ENCODE data around the gene PCDH15. TPM values are rescaled to one million over a fixed set of nuclear protein-coding genes. Genes with fewer than 3 reads are reported as not detected.

The PCDH15 gene
- total and polyA plus RNA-seq, 2 of the 4 experiments (the other 2 are of a cell fraction) = not detected

DNA sequence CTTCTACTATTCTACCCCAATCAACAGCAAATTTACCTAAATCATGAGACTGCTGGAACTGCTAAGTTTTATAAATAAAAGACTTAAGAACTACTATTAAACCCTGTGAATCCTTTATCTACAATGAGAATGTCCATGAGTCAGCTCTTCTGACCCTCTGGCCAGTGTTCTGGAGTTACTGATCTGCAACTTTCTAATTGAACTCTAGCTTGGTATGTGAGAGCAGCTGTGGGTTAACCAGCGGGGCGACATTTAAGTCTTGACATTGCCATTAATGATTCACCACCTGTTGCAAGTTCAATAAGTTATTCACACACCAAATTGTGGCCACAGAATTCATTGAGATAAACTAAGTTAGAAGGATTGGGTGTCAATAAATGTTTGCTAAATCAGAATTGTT is 359.8 kb downstream of the PCDH15 start:
- ATAC-seq (ENCODE audit: low read depth) (no peak), DNase-seq (no peak)
- H2BK120ac ChIP-seq (ENCODE audit: low read depth, low read length) = no peak overlapping the region
- no peaks in the 10 kb centered on the region for H3K9me3 ChIP-seq (ENCODE audit: control insufficient read depth, insufficient read depth, low read length)
- H4K5ac ChIP-seq (ENCODE audit: low read depth, low read length) = no peak overlapping the region
- ChIA-PET CTCF (no interaction called here), POLR2A (ENCODE audit: unreplicated experiment) (no interaction called here)
- no peaks in the 10 kb centered on the region for H4K20me1 ChIP-seq (ENCODE audit: insufficient read depth, low read length)
- in situ Hi-C loops (cut with MboI; ENCODE audit: low sequenced_read_pairs) (no loop called here), dilution Hi-C loops (cut with HindIII; ENCODE audit: low sequenced_read_pairs, unreplicated experiment) (no loop called here), intact Hi-C loops (cut with micrococcal nuclease) (no loop called here)
- no peak overlapping the region for H3K27ac ChIP-seq (ENCODE audit: insufficient read depth, low read length)
- no peak overlapping the region for H3K23ac ChIP-seq (ENCODE audit: low read depth, low read length)
- no peak overlapping the region for H2AK5ac ChIP-seq (ENCODE audit: low read depth, low read length)
- no peak overlapping the region for H2AK9ac ChIP-seq (replicated peaks; ENCODE audit: low read depth, low read length, poor library complexity)
- no peak overlapping the region for H3K56ac ChIP-seq (ENCODE audit: extremely low read depth, insufficient read depth, low read length)
- no peaks in the 10 kb centered on the region for H3K9me1 ChIP-seq (ENCODE audit: insufficient read depth, low read length)
- no peaks in the 10 kb centered on the region for H3K4me1 ChIP-seq (ENCODE audit: control insufficient read depth, insufficient read depth, low read length)
- no peaks in the 10 kb centered on the region for H3K27me3 ChIP-seq (ENCODE audit: control insufficient read depth, insufficient read depth, low read length)
- no peak overlapping the region for H2AFZ ChIP-seq (replicated peaks; ENCODE audit: low read length, poor library complexity)
- H4K91ac ChIP-seq (ENCODE audit: insufficient read depth, low read depth, low read length) = no peak overlapping the region
- no peaks in the 10 kb centered on the region for H3K79me1 ChIP-seq (ENCODE audit: low read depth in 1 of 2, low read length in 2 of 2)
- H2BK15ac ChIP-seq (ENCODE audit: low read depth, low read length) = no peak overlapping the region
- no peak overlapping the region for H3K18ac ChIP-seq (ENCODE audit: low read depth, low read length)
- no TSS peak for BruUV-seq (replicated peaks)
- no peak overlapping the region for H4K8ac ChIP-seq (ENCODE audit: low read depth in 2 of 2, low read length in 2 of 2)
- H2BK5ac ChIP-seq (ENCODE audit: low read depth, low read length, poor library complexity, severe bottlenecking) = no peak overlapping the region
- no peaks in the 10 kb centered on the region for H3K36me3 ChIP-seq (ENCODE audit: control insufficient read depth, insufficient read depth, low read length)
- H3K14ac ChIP-seq (replicated peaks; ENCODE audit: low read depth, low read length) = no peak overlapping the region
- H3K4ac ChIP-seq (ENCODE audit: low read depth, low read length) = no peak overlapping the region
- H2BK20ac ChIP-seq (ENCODE audit: low read depth, low read length) = no peak overlapping the region
- H3K4me3 ChIP-seq (ENCODE audit: insufficient read depth, low read depth, low read length) = no peak overlapping the region
- H3K4me2 ChIP-seq (ENCODE audit: low read depth, low read length) = no peak overlapping the region
- TF ChIP-seq RCOR1 (IDR thresholded peaks at IDR 0.05; ENCODE audit: insufficient replicate concordance, low read length) (no peak), RFX5 (IDR thresholded peaks at IDR 0.05; ENCODE audit: low read depth, low read length) (no peak), MXI1 (IDR thresholded peaks at IDR 0.05; ENCODE audit: borderline replicate concordance, low read depth, low read length) (no peak), POLR2A (IDR thresholded peaks at IDR 0.05; ENCODE audit: low read depth, low read length) (no peak), CEBPB (IDR thresholded peaks at IDR 0.05; ENCODE audit: low read depth, low read length) (no peak), MAZ (IDR thresholded peaks at IDR 0.05; ENCODE audit: borderline replicate concordance, low read depth, low read length) (no peak), RAD21 (IDR thresholded peaks at IDR 0.05; ENCODE audit: low read length) (no peak), FOS (IDR thresholded peaks at IDR 0.05; ENCODE audit: low read depth, low read length) (no peak), BHLHE40 (IDR thresholded peaks at IDR 0.05; ENCODE audit: low read depth, low read length) (no peak), CHD1 (IDR thresholded peaks at IDR 0.05; ENCODE audit: low read depth, low read length) (no peak)
- TF ChIP-seq, protein P1, sequence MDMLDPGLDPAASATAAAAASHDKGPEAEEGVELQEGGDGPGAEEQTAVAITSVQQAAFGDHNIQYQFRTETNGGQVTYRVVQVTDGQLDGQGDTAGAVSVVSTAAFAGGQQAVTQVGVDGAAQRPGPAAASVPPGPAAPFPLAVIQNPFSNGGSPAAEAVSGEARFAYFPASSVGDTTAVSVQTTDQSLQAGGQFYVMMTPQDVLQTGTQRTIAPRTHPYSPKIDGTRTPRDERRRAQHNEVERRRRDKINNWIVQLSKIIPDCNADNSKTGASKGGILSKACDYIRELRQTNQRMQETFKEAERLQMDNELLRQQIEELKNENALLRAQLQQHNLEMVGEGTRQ (IDR thresholded peaks at IDR 0.05; ENCODE audit: low read depth, low read length) = no peak
- TF ChIP-seq, protein P2, sequence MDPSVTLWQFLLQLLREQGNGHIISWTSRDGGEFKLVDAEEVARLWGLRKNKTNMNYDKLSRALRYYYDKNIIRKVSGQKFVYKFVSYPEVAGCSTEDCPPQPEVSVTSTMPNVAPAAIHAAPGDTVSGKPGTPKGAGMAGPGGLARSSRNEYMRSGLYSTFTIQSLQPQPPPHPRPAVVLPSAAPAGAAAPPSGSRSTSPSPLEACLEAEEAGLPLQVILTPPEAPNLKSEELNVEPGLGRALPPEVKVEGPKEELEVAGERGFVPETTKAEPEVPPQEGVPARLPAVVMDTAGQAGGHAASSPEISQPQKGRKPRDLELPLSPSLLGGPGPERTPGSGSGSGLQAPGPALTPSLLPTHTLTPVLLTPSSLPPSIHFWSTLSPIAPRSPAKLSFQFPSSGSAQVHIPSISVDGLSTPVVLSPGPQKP (IDR thresholded peaks at IDR 0.05; ENCODE audit: borderline replicate concordance, low read depth, low read length) = no peak
- no peak overlapping the region for H3K9ac ChIP-seq (ENCODE audit: low read depth, low read length)
- WGBS, 2 experiments (ENCODE audit: extremely low coverage in 2 of 2, insufficient read length in 1 of 2) = no CpG with 5 or more reads among the region's 2 CpGs

Measured in IMR-90 (cell line).